GM19438 (cell line): ENCODE data around the gene CAMK2D.
"Not testable (repeated sequence)": the region's sequence is repeated elsewhere in the genome, so short reads cannot be mapped to it uniquely, and the experiment has no call there.

Experiments
- ATAC-seq: cut with Tn5 transposase; IDR thresholded peaks from one replicate; pipeline ENCODE4 v1.9.1; 2021; ENCODE audit warnings: low read depth; ENCODE audit not compliant: unreplicated experiment

Gene CAMK2D

GRCh38 chr4:113733685-113734084, 27.9 kb downstream of the CAMK2D start:
- no peak for ATAC-seq

GRCh38 chr4:113732967-113733527, 28.5 kb downstream of the CAMK2D start:
- ATAC-seq = no peak

GRCh38 chr4:113730467-113731216, 30.9 kb downstream of the CAMK2D start:
- no peak for ATAC-seq

GRCh38 chr4:113727802-113728201, 33.7 kb downstream of the CAMK2D start:
- no peak for ATAC-seq

- no peak for ATAC-seq
Measured at GRCh38 chr4:113725963-113726362, 35.6 kb downstream of the CAMK2D start.

- no peak for ATAC-seq
Measured at GRCh38 chr4:113718252-113718651, 43.3 kb downstream of the CAMK2D start.

GRCh38 chr4:113711883-113712662, 49.5 kb downstream of the CAMK2D start:
- ATAC-seq = no peak

GRCh38 chr4:113708250-113708649, 53.3 kb downstream of the CAMK2D start:
- ATAC-seq = no peak

GRCh38 chr4:113707048-113707447, 54.5 kb downstream of the CAMK2D start:
- ATAC-seq = no peak

- ATAC-seq = not testable (repeated sequence)
Measured at GRCh38 chr4:113705097-113705496, 56.4 kb downstream of the CAMK2D start.

- not testable (repeated sequence) for ATAC-seq
Measured at GRCh38 chr4:113702596-113702995, 58.9 kb downstream of the CAMK2D start.

GRCh38 chr4:113701169-113701568, 60.4 kb downstream of the CAMK2D start:
- ATAC-seq = no peak

- ATAC-seq = no peak
Measured at GRCh38 chr4:113700602-113701150, 60.9 kb downstream of the CAMK2D start.

GRCh38 chr4:113699772-113700171, 61.8 kb downstream of the CAMK2D start:
- ATAC-seq = no peak

GRCh38 chr4:113697429-113697828, 64.1 kb downstream of the CAMK2D start:
- no peak for ATAC-seq

- no peak for ATAC-seq
Measured at GRCh38 chr4:113695328-113696169, 66.0 kb downstream of the CAMK2D start.

GRCh38 chr4:113694008-113694407, 67.5 kb downstream of the CAMK2D start:
- no peak for ATAC-seq

GRCh38 chr4:113692809-113693411, 68.6 kb downstream of the CAMK2D start:
- no peak for ATAC-seq

- ATAC-seq = no peak
Measured at GRCh38 chr4:113691676-113692075, 69.9 kb downstream of the CAMK2D start.

- no peak for ATAC-seq
Measured at GRCh38 chr4:113689394-113689793, 72.1 kb downstream of the CAMK2D start.
